Heart left ventricle (tissue), 16 donors: ENCODE data around the gene OGFOD3. TPM values are rescaled to one million over a fixed set of nuclear protein-coding genes. Genes with fewer than 3 reads are reported as not detected.
A peak's percentile ranks its signal among the peaks of the same experiment; 100 is the strongest.

ENCODE experiments used
- ATAC-seq, 4 donors: fragments of 200-7000 bp; cut with Tn5 transposase; one replicate each; pipeline ENCODE4 v1.9.1; 2020 to 2022; ENCODE audit warnings: moderate library complexity in 4 of 4, mild to moderate bottlenecking in 3 of 4, moderate number of reproducible peaks in 1 of 4
- DNase-seq, 5 donors: peaks; one replicate each; pipeline ENCODE4 v3.0.0-alpha.2; 2020
- H3K27ac ChIP-seq, 12 donors: fragments of 200-600 bp; sonication (generic) in 4 of 12; one replicate each; pipeline versions ENCODE4 v1.5.0 to v1.8.0; 2016 to 2022; ENCODE audit warnings: mild to moderate bottlenecking in 2 of 12
- H3K27me3 ChIP-seq, 9 donors: fragments of 200-600 bp; sonication (generic) in 2 of 9; one replicate each; pipeline versions ENCODE4 v1.5.1 to v1.8.0; 2016 to 2022; ENCODE audit warnings: mild to moderate bottlenecking in 3 of 9
- H3K36me3 ChIP-seq, 9 donors: fragments of 200-600 bp; sonication (generic) in 2 of 9; one replicate each; pipeline versions ENCODE4 v1.5.0 to v1.8.0; 2018 to 2022; ENCODE audit warnings: mild to moderate bottlenecking in 2 of 9
- H3K4me1 ChIP-seq, 12 donors: fragments of 200-600 bp; sonication (generic) in 4 of 12; one replicate each; pipeline versions ENCODE4 v1.5.0 to v1.8.0; 2016 to 2022; ENCODE audit warnings: mild to moderate bottlenecking in 3 of 12
- H3K4me3 ChIP-seq, 12 donors: fragments of 200-600 bp; sonication (generic) in 4 of 12; one replicate each; pipeline versions ENCODE4 v1.5.0 to v1.8.0; 2017 to 2022; ENCODE audit warnings: mild to moderate bottlenecking in 9 of 12, moderate library complexity in 4 of 12
- H3K9me3 ChIP-seq, 12 donors: fragments of 200-600 bp; sonication (generic) in 4 of 12; one replicate each; pipeline versions ENCODE4 v1.5.0 to v1.8.0; 2016 to 2022; ENCODE audit warnings: mild to moderate bottlenecking in 1 of 12
- POLR2A ChIP-seq, 2 donors: fragments of 450-650 bp; IDR thresholded peaks; one replicate each; pipeline ENCODE4 v1.6.1; 2017; ENCODE audit warnings: antibody characterized with exemption in 2 of 2, mild to moderate bottlenecking in 2 of 2, moderate library complexity in 2 of 2
- WGBS, 4 donors: extraction: QIAGEN DNeasy Blood & Tissue Kit in 2 of 4; methylation state at CpG; one replicate each; pipeline versions ENCODE4 v1.1.5 to v1.1.7; 2013 to 2018; 5-methylcytosine and 5-hydroxymethylcytosine counted together
- intact Hi-C, 10 donors: fragments of 100-400 bp; cut with DNase I; formaldehyde crosslinking; loops; one replicate each; pipeline versions ENCODE4 v1.11.1 to v1.14.2; 2022
- polyA plus RNA-seq, 2 donors: library from polyadenylated mRNA; stranded (reverse); fragments of 200-250 nt; gene quantifications; one replicate each; pipeline ENCODE4 v1.2.3, GENCODE V29; 2013
- total RNA-seq, 9 donors: library from RNA; depleted of rRNA in 2 of 9; stranded (reverse); fragments of >200 nt in 2 of 9; fragmentation: NEBNext Ultra II Directional in 3 of 9; extraction: Animal tissue kit (Norgen Biotek cat#: 25700) in 3 of 9; gene quantifications; one replicate each; pipeline versions ENCODE4 v1.1.0 to v1.2.4, GENCODE V29; 2016 to 2023
- TF ChIP-seq, protein P1 (sequence below), 12 donors: fragments of 200-600 bp; sonication (generic) in 4 of 12; IDR thresholded peaks; one replicate each; pipeline versions ENCODE4 v1.5.0 to v1.8.0; 2018 to 2022; ENCODE audit warnings: antibody characterized with exemption in 12 of 12, mild to moderate bottlenecking in 5 of 12
- donor health status: ischemic (EF 13 %, LVEDD 7.1; RV severe dilation, severe dysfunction).
- donor health status: healthy with polysubstance abuse.
- donor health status: DM: no; HTN: yes; CAD: no.
- donor health status: DM: no; HTN: no; CAD: no.
- donor health status: ischemic (EF 25% LVEDD 6.9; RV normal size, moderate dysfunction).
- donor health status: ischemic (EF 25% LVEDD 5.7; RV mildly dilated, moderate dysfunction).
- donor health status: healthy.
- donor health status: DM: yes; HTN: yes; CAD: no.
- donor health status: ischemic (EF 35%, LVEDD 5.7; RV mildly dilated, moderate dysfunction).
- donor health status: nonischemic (EF 11% LVEDD 7.7; RV severe dilation, severe dysfunction).
- donor health status: DM: yes; HTN: yes; CAD: no.
- donor health status: PGD.
- donor health status: ischemic (EF 29% LVEDD 5.4; RV normal size, mild dysfunction).
- donor health status: nonischemic (EF 23%, LVEDD 6.1; RV moderate dilation, normal function).

Gene OGFOD3
- total and polyA plus RNA-seq, 11 donors: 22.6 to 38.5 (median 29.3) TPM

- intact Hi-C loops: loop anchor here in 2 of 10 donors (5.0 to 10.0 kb wide), 2 partner anchors 46 to 198 kb away; partner anchors contain the start of gene TEX19 (in 1 of the 2)
- H3K27me3 ChIP-seq: no peaks in the 10 kb centered on the region
- ATAC-seq (no peak), DNase-seq (peak in 1 of 5 donors; percentile 3)
- TF ChIP-seq POLR2A (IDR thresholded peaks at IDR 0.05): no peak
- TF ChIP-seq, protein P1, sequence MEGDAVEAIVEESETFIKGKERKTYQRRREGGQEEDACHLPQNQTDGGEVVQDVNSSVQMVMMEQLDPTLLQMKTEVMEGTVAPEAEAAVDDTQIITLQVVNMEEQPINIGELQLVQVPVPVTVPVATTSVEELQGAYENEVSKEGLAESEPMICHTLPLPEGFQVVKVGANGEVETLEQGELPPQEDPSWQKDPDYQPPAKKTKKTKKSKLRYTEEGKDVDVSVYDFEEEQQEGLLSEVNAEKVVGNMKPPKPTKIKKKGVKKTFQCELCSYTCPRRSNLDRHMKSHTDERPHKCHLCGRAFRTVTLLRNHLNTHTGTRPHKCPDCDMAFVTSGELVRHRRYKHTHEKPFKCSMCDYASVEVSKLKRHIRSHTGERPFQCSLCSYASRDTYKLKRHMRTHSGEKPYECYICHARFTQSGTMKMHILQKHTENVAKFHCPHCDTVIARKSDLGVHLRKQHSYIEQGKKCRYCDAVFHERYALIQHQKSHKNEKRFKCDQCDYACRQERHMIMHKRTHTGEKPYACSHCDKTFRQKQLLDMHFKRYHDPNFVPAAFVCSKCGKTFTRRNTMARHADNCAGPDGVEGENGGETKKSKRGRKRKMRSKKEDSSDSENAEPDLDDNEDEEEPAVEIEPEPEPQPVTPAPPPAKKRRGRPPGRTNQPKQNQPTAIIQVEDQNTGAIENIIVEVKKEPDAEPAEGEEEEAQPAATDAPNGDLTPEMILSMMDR (IDR thresholded peaks at IDR 0.05): no peak
- 93 to 95% (median 94%) methylated on average over 7 of the region's 7 CpGs for WGBS, 4 donors
- H3K4me3 ChIP-seq: no peak overlapping the region
- peaks cover 0 to 40% (median 18%) of the 10 kb centered on the region in 9 donors for H3K36me3 ChIP-seq
- no peaks in the 10 kb centered on the region for H3K9me3 ChIP-seq
- H3K27ac ChIP-seq: no peak overlapping the region
- H3K4me1 ChIP-seq: peaks cover 0 to 27% (median 8%) of the 10 kb centered on the region in 12 donors
Measured at GRCh38 chr17:82402865-82403264, 15.5 kb downstream of the OGFOD3 start.

DNA sequence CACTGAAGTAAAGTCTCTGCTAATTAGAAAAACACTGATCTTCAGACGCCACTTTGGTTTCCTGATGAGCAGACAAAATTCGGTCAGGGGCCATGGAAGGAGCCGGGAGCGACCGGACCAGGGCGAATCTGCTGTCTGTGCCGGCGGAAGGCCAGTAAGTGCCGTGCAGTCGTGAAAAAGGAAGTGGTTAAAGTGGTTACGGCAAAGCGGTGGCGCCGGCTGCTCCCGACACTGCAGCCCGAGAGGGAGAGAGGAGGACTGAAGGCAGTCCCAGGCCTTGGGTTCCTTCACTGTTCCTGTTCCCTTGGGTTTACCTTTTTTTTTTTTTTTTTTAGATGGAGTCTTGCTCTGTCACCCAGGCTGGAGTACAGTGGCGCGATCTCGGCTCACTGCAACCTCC is 17.6 kb downstream of the OGFOD3 start:
- no peaks in the 10 kb centered on the region for H3K27me3 ChIP-seq
- DNase-seq (peak in 4 of 5 donors; percentile 48 to 82 (median 58)), ATAC-seq (peak in 2 of 4 donors; percentile 40 to 55)
- no peaks in the 10 kb centered on the region for H3K9me3 ChIP-seq
- H3K27ac ChIP-seq: peak overlapping the region in 1 of 12 donors; percentile 80
- intact Hi-C loops: loop anchor here in 2 of 10 donors (5.0 to 10.0 kb wide), 2 partner anchors 44 to 196 kb away; partner anchors contain the start of gene TEX19 (in 1 of the 2)
- TF ChIP-seq, protein P1 (IDR thresholded peaks at IDR 0.05): no peak
- TF ChIP-seq POLR2A (IDR thresholded peaks at IDR 0.05): no peak
- peaks cover 0 to 27% (median 1%) of the 10 kb centered on the region in 12 donors for H3K4me1 ChIP-seq
- H3K4me3 ChIP-seq: peak overlapping the region in 1 of 12 donors; percentile 21
- WGBS, 4 donors: 87 to 94% (median 89%) methylated on average over 19 of the region's 19 CpGs
- H3K36me3 ChIP-seq: peaks cover 0 to 37% (median 18%) of the 10 kb centered on the region in 9 donors

DNA sequence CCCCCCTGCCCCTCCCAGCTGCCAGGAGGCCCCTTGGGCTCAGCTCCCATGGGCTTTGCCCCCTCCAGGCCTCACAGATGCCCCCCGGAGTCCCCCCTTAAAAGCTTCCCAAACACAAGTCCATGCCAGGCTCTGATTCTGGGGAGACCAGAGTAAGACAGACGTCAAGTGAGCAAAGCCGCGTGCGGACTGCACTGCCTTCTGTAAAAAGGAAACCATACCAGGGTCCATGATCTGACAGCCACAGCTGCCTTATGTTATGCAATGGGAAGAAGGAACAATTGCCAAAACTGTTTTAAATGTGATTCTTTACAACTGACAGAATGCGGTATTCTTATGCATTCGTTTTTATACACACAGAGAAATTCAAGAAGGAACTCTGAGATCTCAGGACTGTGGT is 18.2 kb downstream of the OGFOD3 start:
- Histone ChIP-seq H3K4me3 (no peak overlapping the region), H3K36me3 (peaks cover 0 to 35% (median 18%) of the 10 kb centered on the region in 9 donors), H3K4me1 (peaks cover 0 to 27% (median 1%) of the 10 kb centered on the region in 12 donors), H3K9me3 (no peaks in the 10 kb centered on the region), H3K27ac (peak overlapping the region in 1 of 12 donors; percentile 80), H3K27me3 (no peaks in the 10 kb centered on the region)
- DNase-seq (peak in 1 of 5 donors; percentile 26), ATAC-seq (no peak)
- TF ChIP-seq, protein P1 (IDR thresholded peaks at IDR 0.05): no peak
- TF ChIP-seq POLR2A (IDR thresholded peaks at IDR 0.05): no peak
- intact Hi-C loops: loop anchor here in 2 of 10 donors (5.0 to 10.0 kb wide), 2 partner anchors 43 to 195 kb away; partner anchors contain the start of gene TEX19 (in 1 of the 2)
- 76 to 85% (median 80%) methylated on average over 7 of the region's 7 CpGs for WGBS, 4 donors

DNA sequence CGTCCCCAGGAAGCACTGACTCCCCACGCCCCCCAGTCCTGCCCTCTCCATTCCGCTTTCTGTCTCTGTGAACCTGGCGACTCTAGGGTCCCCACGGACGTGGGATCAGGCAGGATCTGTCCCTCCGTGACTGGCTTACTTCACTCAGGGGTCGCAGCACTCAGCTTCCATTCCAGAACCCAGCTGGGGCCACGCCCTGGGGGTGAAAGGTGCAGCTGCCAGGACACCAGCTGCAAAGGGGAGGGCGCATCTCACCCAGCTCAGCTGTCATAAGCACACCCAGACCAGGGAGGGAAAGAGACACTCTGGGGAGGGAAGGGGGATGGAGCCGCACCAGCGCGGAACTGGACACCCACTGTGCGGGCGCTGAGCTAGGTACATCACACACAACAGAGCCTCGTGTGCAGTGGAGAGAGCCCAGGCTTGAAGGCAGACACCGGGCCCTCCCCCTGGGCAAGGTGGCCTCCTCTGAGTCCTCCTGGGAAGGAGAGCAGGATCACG is 18.7 kb downstream of the OGFOD3 start:
- intact Hi-C loops: loop anchor here in 2 of 10 donors (5.0 to 10.0 kb wide), 2 partner anchors 42 to 195 kb away; partner anchors contain the start of gene TEX19 (in 1 of the 2)
- H3K27me3 ChIP-seq: no peaks in the 10 kb centered on the region
- no peak overlapping the region for H3K4me3 ChIP-seq
- TF ChIP-seq, protein P1 (IDR thresholded peaks at IDR 0.05): no peak
- no peak for TF ChIP-seq POLR2A (IDR thresholded peaks at IDR 0.05)
- ATAC-seq (peak in 1 of 4 donors; percentile 17), DNase-seq (peak in 2 of 5 donors; percentile 24 to 36)
- no peaks in the 10 kb centered on the region for H3K9me3 ChIP-seq
- H3K36me3 ChIP-seq: peaks cover 0 to 33% (median 18%) of the 10 kb centered on the region in 9 donors
- WGBS, 4 donors: 86 to 95% (median 89%) methylated on average over 17 to 18 of the region's 18 CpGs
- H3K27ac ChIP-seq: peak overlapping the region in 5 of 12 donors; percentile 2 to 80 (median 19)
- peaks cover 0 to 27% (median 1%) of the 10 kb centered on the region in 12 donors for H3K4me1 ChIP-seq
